BE2C (cell line): ENCODE data around the gene CFAP73.

Source experiments
- DNase-seq: peaks from one replicate; pipeline ENCODE4 v3.0.0-alpha.2; 2020
- H3K27me3 ChIP-seq: fragments of 250-450 bp; sonication (Bioruptor Pico); 2 replicates; pipeline ENCODE4 v1.5.1; 2020; ENCODE audit warnings: mild to moderate bottlenecking
- H3K36me3 ChIP-seq: fragments of 250-450 bp; sonication (Bioruptor Pico); 2 replicates; pipeline ENCODE4 v1.5.1; 2020; ENCODE audit warnings: mild to moderate bottlenecking
- H3K4me1 ChIP-seq: fragments of 250-450 bp; sonication (Bioruptor Pico); 2 replicates; pipeline ENCODE4 v1.5.1; 2020
- H3K4me3 ChIP-seq: 2 replicates; pipeline ENCODE4 v1.5.1; 2011; ENCODE audit warnings: low read depth, low read length
- H3K9me3 ChIP-seq: fragments of 250-450 bp; sonication (Bioruptor Pico); 2 replicates; pipeline ENCODE4 v1.5.1; 2020
- CTCF ChIP-seq: IDR thresholded peaks from 2 replicates; pipeline ENCODE4 v1.5.1; 2012; ENCODE audit warnings: mild to moderate bottlenecking, low read depth, low read length

The CFAP73 gene

DNA sequence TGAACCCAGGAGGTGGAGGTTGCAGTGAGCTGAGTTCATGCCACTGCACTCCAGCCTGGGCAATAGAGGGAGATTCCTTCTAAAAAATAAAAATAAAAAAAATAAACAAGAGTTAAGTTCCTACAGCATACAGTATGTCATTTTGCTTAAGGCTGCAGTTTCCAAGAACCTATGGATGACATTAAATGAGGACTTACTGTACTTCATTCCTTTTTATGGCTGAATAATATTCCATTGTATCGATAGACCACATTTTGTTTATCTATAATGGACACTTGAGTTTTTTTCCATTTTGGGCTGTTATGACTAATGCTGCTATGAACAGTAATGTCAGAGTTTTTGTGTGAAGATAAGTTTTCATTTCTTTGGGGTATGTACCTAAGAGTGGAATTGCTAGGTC, 31.4 kb upstream of the CFAP73 start:
- no peaks in the 10 kb centered on the region for H3K4me1 ChIP-seq
- H3K4me3 ChIP-seq = no peak overlapping the region
- TF ChIP-seq CTCF = no peak
- no peaks in the 10 kb centered on the region for H3K27me3 ChIP-seq
- no peak for DNase-seq
- no peaks in the 10 kb centered on the region for H3K36me3 ChIP-seq
- no peaks in the 10 kb centered on the region for H3K9me3 ChIP-seq

GRCh38 chr12:113119980-113120669, 29.4 kb upstream of the CFAP73 start:
- no peak for DNase-seq
- no peak for TF ChIP-seq CTCF
- no peaks in the 10 kb centered on the region for H3K9me3 ChIP-seq
- H3K4me1 ChIP-seq = no peaks in the 10 kb centered on the region
- H3K27me3 ChIP-seq = no peaks in the 10 kb centered on the region
- no peak overlapping the region for H3K4me3 ChIP-seq
- H3K36me3 ChIP-seq = no peaks in the 10 kb centered on the region

DNA sequence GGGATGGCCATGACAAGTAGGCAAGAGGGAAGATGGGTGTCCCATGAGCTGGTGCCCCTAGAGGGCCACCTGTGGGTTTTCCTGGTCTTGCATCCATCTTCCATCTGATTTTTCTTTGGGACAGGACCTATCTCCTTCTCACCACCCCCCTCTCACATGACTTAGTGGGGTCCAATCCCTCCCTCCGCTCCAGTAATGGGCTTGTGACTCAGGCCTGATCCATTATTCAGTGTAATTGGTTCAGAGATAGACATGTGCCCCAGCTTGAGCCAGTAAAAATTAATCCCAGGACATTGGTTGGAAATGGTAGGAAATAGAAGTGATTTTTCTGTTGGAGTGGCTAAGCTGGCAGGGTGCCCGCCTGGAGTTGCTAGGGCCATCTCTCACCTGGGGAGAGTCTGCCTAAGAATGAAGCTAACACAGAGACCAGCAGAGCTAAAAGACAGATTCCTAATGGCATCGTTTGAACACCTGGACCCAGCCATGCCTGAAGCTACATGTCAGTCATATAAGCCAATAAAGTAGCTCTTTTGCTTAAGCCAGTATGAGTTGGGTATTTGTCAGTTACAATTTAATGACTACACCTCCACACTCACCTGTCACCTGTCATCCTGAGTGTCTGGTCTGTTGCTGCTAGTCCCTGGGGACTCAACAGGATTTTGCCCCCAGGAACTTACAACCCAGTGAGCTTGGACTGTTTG, 28.7 kb upstream of the CFAP73 start:
- Histone ChIP-seq H3K36me3 (no peaks in the 10 kb centered on the region), H3K27me3 (no peaks in the 10 kb centered on the region), H3K4me3 (no peak overlapping the region), H3K4me1 (no peaks in the 10 kb centered on the region), H3K9me3 (0 out of 2 replicates have a peak, but pooled peaks cover 3% of the 10 kb centered on the region)
- no peak for DNase-seq
- no peak for TF ChIP-seq CTCF

- Histone ChIP-seq H3K4me3 (no peak overlapping the region), H3K4me1 (no peaks in the 10 kb centered on the region), H3K9me3 (0 out of 2 replicates have a peak, but pooled peaks cover 3% of the 10 kb centered on the region), H3K36me3 (no peaks in the 10 kb centered on the region), H3K27me3 (no peaks in the 10 kb centered on the region)
- no peak for TF ChIP-seq CTCF
- DNase-seq = no peak
Measured at GRCh38 chr12:113127791-113128199, 21.7 kb upstream of the CFAP73 start.

DNA sequence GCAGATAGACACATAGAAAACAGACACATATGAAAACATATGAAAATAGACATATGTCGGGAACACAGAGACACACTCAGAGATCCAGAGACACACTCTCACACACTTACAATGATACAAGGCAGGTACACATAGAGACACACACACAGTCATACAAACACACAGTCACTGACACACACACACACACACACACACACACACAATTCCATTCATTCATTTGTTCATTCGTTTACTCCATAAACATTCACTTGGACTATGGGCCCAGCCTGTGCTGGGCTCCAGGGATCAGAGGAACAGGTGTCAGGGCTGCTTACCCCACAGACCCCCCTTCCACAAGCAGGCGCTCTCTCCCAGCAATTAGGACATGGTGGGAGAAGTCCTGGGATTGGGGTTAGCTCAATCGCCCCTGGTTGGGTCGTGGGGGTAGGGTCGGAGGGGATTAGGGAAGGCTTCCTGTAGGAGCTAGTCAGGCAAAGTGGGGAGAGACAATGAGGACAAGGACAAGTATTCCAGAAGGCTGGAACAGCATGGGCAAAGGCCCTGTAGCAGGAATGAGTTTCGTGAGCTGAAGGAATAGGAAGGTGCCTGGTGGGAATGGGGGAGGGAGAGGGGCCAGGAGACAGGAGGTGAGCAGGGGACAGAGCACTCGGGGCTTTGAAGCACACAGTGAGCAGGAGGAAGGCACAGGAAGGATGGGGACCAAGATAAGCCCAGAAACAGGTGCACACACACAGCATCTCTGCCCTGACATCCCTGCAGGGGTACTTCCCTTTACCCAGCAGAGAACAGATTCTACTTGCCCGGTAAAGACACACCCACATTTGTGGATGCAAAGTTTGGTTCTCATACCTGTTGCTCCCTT, 20.5 kb upstream of the CFAP73 start:
- no peak for DNase-seq
- H3K4me3 ChIP-seq = no peak overlapping the region
- 0 out of 2 replicates have a peak, but pooled peaks cover 3% of the 10 kb centered on the region for H3K9me3 ChIP-seq
- no peaks in the 10 kb centered on the region for H3K36me3 ChIP-seq
- H3K4me1 ChIP-seq = peaks cover 2% of the 10 kb centered on the region; the same call in 1 of the 2 replicates
- TF ChIP-seq CTCF = no peak
- H3K27me3 ChIP-seq = no peaks in the 10 kb centered on the region
